ENCODE measurements around the gene C16orf96. TPM values are rescaled to one million over a fixed set of nuclear protein-coding genes. Genes with fewer than 3 reads are reported as not detected.

The C16orf96 gene
- total and polyA plus RNA-seq, 2 of the 13 experiments (the other 11 are each of a cell fraction or from before 2014, with no cell fraction given): 0.03 TPM; not detected in 1

GRCh38 chr16:4618645-4619418 lies 62.7 kb downstream of the C16orf96 start (continued):
- TF ChIP-seq ZNF318 (CRISPR knock-in tag; IDR thresholded peaks at IDR 0.05) (no peak), SRF (IDR thresholded peaks at IDR 0.05; ENCODE audit: low read depth, low read length) (no peak), ZNF839 (CRISPR knock-in tag; IDR thresholded peaks at IDR 0.05; ENCODE audit: borderline replicate concordance) (no peak), CERS6 (CRISPR knock-in tag; IDR thresholded peaks at IDR 0.05) (0 out of 2 replicates have a peak, but pooled peaks have one; percentile 31), NCOA2 (CRISPR knock-in tag; IDR thresholded peaks at IDR 0.05) (no peak), ZSCAN21 (CRISPR knock-in tag; IDR thresholded peaks at IDR 0.05; ENCODE audit: borderline replicate concordance) (no peak), ARID5B (CRISPR knock-in tag; IDR thresholded peaks at IDR 0.05) (peak; percentile 57), ZNF652 (CRISPR knock-in tag; IDR thresholded peaks at IDR 0.05; ENCODE audit: borderline replicate concordance, low read depth) (no peak), ZNF326 (CRISPR knock-in tag; IDR thresholded peaks at IDR 0.05; ENCODE audit: borderline replicate concordance) (no peak)
- TF ChIP-seq, protein P1, sequence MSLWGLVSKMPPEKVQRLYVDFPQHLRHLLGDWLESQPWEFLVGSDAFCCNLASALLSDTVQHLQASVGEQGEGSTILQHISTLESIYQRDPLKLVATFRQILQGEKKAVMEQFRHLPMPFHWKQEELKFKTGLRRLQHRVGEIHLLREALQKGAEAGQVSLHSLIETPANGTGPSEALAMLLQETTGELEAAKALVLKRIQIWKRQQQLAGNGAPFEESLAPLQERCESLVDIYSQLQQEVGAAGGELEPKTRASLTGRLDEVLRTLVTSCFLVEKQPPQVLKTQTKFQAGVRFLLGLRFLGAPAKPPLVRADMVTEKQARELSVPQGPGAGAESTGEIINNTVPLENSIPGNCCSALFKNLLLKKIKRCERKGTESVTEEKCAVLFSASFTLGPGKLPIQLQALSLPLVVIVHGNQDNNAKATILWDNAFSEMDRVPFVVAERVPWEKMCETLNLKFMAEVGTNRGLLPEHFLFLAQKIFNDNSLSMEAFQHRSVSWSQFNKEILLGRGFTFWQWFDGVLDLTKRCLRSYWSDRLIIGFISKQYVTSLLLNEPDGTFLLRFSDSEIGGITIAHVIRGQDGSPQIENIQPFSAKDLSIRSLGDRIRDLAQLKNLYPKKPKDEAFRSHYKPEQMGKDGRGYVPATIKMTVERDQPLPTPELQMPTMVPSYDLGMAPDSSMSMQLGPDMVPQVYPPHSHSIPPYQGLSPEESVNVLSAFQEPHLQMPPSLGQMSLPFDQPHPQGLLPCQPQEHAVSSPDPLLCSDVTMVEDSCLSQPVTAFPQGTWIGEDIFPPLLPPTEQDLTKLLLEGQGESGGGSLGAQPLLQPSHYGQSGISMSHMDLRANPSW (CRISPR knock-in tag; IDR thresholded peaks at IDR 0.05; ENCODE audit: borderline replicate concordance): 0 out of 2 replicates have a peak, but pooled peaks have one; percentile 41

Data from HepG2 (cell line).